Measurements from ENCODE around the gene SPATA32.

SPATA32 gene

DNA sequence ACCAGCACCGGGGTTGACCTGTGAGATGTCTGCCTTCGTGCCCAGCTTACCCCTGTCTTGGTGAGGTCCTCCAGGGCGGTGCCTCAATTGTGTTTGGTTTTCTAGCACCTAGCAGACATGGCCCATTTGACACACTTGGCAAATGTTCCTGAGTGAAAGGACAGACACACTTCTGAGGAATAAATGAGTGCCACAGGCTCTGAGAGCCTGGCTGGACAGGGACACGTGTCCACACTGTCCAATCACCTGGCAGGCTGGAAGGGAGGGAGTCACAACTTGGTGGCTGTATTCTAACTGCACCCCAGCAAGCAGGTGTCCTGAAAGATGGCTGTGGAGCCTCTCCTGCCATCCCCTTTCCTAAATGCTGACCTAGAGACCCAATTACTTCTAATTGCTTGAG lies 47.5 kb upstream of the SPATA32 start:
- TF ChIP-seq, protein P1, sequence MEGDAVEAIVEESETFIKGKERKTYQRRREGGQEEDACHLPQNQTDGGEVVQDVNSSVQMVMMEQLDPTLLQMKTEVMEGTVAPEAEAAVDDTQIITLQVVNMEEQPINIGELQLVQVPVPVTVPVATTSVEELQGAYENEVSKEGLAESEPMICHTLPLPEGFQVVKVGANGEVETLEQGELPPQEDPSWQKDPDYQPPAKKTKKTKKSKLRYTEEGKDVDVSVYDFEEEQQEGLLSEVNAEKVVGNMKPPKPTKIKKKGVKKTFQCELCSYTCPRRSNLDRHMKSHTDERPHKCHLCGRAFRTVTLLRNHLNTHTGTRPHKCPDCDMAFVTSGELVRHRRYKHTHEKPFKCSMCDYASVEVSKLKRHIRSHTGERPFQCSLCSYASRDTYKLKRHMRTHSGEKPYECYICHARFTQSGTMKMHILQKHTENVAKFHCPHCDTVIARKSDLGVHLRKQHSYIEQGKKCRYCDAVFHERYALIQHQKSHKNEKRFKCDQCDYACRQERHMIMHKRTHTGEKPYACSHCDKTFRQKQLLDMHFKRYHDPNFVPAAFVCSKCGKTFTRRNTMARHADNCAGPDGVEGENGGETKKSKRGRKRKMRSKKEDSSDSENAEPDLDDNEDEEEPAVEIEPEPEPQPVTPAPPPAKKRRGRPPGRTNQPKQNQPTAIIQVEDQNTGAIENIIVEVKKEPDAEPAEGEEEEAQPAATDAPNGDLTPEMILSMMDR (IDR thresholded peaks at IDR 0.05; ENCODE audit: borderline replicate concordance, extremely low read depth, low read length, poor library complexity, severe bottlenecking) = no peak
- peaks cover 22% of the 10 kb centered on the region for H4K20me1 ChIP-seq (ENCODE audit: insufficient read depth, low read length)
- no peak overlapping the region for H2AFZ ChIP-seq (ENCODE audit: low read depth, low read length)
- H3K4me1 ChIP-seq (ENCODE audit: insufficient read depth, low read length) = peaks cover 34% of the 10 kb centered on the region
- DNase-seq = no peak
- H3K9me3 ChIP-seq (ENCODE audit: insufficient read depth, low read length, severe bottlenecking) = no peaks in the 10 kb centered on the region
- peaks cover 29% of the 10 kb centered on the region for H3K36me3 ChIP-seq (ENCODE audit: insufficient read depth, low read length)
- H3K79me2 ChIP-seq (ENCODE audit: insufficient read depth, low read length) = peaks cover 91% of the 10 kb centered on the region
- no peak overlapping the region for H3K9ac ChIP-seq (ENCODE audit: low read depth, low read length)
- H3K27me3 ChIP-seq (ENCODE audit: insufficient read depth, low read length, poor library complexity) = no peaks in the 10 kb centered on the region
- no peak for ATAC-seq (ENCODE audit: insufficient read depth, low read depth)
- H3K27ac ChIP-seq (ENCODE audit: low read length) = no peak overlapping the region
- H3K4me2 ChIP-seq (ENCODE audit: insufficient read depth, low read length) = no peak overlapping the region
- no peak overlapping the region for H3K4me3 ChIP-seq (ENCODE audit: low read depth in 1 of 2, low read length in 2 of 2)

DNA sequence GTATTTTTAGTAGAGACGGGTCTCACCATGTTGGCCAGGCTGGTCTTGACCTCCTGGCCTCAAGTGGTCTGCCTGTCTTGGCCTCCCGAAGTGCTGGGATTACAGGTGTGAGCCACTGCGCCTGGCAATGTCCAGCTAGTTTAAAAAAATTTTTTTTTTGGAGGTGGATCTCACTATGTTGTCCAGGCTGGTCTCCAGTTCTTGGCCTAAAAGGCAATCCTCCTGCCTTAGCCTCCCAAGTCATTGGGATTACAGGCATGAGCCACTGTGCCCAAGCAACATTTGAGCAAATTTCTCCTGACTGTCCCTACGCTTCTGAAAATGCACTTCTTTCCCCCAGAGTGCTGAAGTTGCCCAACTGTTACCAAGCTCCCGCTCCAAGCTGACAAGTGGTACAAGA lies 46.9 kb upstream of the SPATA32 start:
- ATAC-seq (ENCODE audit: insufficient read depth, low read depth) = no peak
- H3K4me3 ChIP-seq (ENCODE audit: low read depth in 1 of 2, low read length in 2 of 2) = no peak overlapping the region
- no peak for DNase-seq
- peaks cover 22% of the 10 kb centered on the region for H4K20me1 ChIP-seq (ENCODE audit: insufficient read depth, low read length)
- no peak overlapping the region for H3K9ac ChIP-seq (ENCODE audit: low read depth, low read length)
- H3K27ac ChIP-seq (ENCODE audit: low read length) = no peak overlapping the region
- no peaks in the 10 kb centered on the region for H3K27me3 ChIP-seq (ENCODE audit: insufficient read depth, low read length, poor library complexity)
- H3K79me2 ChIP-seq (ENCODE audit: insufficient read depth, low read length) = peaks cover 87% of the 10 kb centered on the region
- H3K36me3 ChIP-seq (ENCODE audit: insufficient read depth, low read length) = peaks cover 29% of the 10 kb centered on the region
- peaks cover 29% of the 10 kb centered on the region for H3K4me1 ChIP-seq (ENCODE audit: insufficient read depth, low read length)
- no peaks in the 10 kb centered on the region for H3K9me3 ChIP-seq (ENCODE audit: insufficient read depth, low read length, severe bottlenecking)
- H2AFZ ChIP-seq (ENCODE audit: low read depth, low read length) = no peak overlapping the region
- no peak overlapping the region for H3K4me2 ChIP-seq (ENCODE audit: insufficient read depth, low read length)
- TF ChIP-seq, protein P1 (IDR thresholded peaks at IDR 0.05; ENCODE audit: borderline replicate concordance, extremely low read depth, low read length, poor library complexity, severe bottlenecking) = no peak
- no peak for TF ChIP-seq EZH2 (IDR thresholded peaks at IDR 0.05; ENCODE audit: borderline replicate concordance, low read depth, low read length, severe bottlenecking)

DNA sequence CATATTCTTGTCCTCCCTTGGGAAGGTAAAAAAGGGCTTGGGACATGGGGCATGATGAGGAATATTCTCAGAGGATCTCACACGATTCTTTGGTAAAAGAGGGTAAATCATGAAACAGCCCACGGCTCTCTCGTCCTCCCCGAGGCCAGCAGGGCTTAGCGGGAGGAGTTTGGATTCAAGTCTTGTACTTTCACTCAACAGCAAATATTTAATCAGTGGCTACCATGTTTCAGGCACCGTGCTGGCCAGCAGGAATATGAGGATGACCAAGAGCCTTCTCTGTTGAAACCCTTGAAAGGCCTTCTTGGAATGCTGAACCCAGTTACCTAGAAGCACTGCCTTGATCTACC lies 46.1 kb upstream of the SPATA32 start:
- H3K9ac ChIP-seq (ENCODE audit: low read depth, low read length) = no peak overlapping the region
- H3K27ac ChIP-seq (ENCODE audit: low read length) = no peak overlapping the region
- peaks cover 29% of the 10 kb centered on the region for H3K36me3 ChIP-seq (ENCODE audit: insufficient read depth, low read length)
- no peak for ATAC-seq (ENCODE audit: insufficient read depth, low read depth)
- no peak for DNase-seq
- no peaks in the 10 kb centered on the region for H3K9me3 ChIP-seq (ENCODE audit: insufficient read depth, low read length, severe bottlenecking)
- no peak overlapping the region for H3K4me2 ChIP-seq (ENCODE audit: insufficient read depth, low read length)
- peaks cover 23% of the 10 kb centered on the region for H4K20me1 ChIP-seq (ENCODE audit: insufficient read depth, low read length)
- H3K27me3 ChIP-seq (ENCODE audit: insufficient read depth, low read length, poor library complexity) = no peaks in the 10 kb centered on the region
- no peak overlapping the region for H2AFZ ChIP-seq (ENCODE audit: low read depth, low read length)
- H3K4me3 ChIP-seq (ENCODE audit: low read depth in 1 of 2, low read length in 2 of 2) = no peak overlapping the region
- H3K79me2 ChIP-seq (ENCODE audit: insufficient read depth, low read length) = peaks cover 81% of the 10 kb centered on the region
- TF ChIP-seq, protein P1 (IDR thresholded peaks at IDR 0.05; ENCODE audit: borderline replicate concordance, extremely low read depth, low read length, poor library complexity, severe bottlenecking) = no peak
- TF ChIP-seq EZH2 (IDR thresholded peaks at IDR 0.05; ENCODE audit: borderline replicate concordance, low read depth, low read length, severe bottlenecking) = no peak
- H3K4me1 ChIP-seq (ENCODE audit: insufficient read depth, low read length) = peaks cover 20% of the 10 kb centered on the region

Measured in DND-41 (cell line).